ENCODE data around the gene KLHDC4.

Gene KLHDC4

DNA sequence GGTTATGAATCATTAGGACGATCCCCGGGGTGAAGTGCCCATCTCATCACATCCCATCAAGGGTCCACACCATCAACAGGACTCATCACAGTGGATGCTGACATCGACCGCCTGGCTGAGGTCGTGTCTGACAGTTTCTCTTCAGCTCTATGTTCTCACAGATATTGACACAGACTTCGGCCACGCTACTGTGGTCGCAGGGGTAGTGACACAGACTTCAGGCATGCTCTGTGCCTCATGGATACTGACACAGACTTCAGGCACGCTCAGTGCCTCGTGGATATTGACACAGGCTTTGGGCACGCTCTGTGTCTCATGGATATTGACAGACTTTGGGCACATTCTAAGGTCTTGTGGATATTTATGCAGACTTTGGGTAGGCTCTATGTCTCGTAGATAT is 50.1 kb downstream of the KLHDC4 start:
- DNase-seq = no peak

DNA sequence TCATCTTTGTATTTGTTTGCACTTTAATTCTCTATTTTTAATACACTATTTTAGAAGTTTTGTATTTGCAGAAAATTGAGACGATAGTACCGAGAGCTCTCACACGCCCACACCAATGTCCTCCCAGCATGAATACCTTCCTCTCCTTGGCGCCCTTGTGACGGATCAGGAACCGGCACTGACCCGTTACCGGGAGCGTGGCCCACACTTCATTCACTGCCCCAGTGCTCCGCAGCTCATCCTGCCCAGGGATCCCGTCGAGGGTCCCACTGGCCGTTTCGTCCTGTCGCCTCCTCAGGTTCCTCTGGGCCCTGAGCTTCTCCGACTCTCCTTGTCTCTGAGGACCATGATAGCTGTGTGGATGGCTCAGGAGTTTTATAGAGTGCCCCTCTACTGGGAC is 50.6 kb downstream of the KLHDC4 start:
- DNase-seq = no peak

DNA sequence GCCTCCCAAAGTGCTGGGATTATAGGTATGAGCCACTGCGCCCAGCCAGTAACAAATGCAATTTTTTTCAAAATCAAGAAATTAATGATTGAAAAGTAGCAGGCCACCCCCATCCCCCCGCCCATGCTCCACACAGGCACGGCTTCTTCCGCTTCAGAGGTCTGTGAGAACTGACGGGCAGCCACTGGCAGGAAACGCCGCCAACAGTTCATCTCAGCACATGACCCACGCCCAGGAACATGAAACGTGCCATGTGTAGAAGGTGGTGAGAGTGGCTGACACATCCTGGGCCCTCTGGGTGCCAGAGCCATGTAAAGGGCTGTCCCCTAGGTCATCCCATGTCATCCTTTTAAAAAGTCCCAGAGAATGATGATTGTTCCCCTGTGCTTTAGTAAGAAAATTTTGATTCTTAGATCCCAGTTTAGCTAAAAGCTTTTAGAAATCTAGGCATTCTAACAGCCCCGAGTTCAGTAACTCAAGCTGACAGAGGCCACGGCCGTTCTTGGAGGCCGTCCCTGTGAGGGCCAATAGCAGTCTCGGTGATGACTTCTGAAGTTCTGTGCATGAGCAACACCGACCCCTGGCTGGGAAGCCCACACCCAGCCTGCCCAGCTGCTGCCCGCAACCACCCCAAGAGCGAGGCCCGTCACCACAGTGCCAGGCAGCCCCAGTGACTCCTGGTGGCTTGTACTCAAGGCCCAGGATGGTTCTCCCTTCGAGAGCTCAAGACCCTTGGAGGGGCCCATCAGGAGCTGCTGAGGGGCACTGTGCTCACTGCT is 52.1 kb downstream of the KLHDC4 start:
- no peak for DNase-seq

DNA sequence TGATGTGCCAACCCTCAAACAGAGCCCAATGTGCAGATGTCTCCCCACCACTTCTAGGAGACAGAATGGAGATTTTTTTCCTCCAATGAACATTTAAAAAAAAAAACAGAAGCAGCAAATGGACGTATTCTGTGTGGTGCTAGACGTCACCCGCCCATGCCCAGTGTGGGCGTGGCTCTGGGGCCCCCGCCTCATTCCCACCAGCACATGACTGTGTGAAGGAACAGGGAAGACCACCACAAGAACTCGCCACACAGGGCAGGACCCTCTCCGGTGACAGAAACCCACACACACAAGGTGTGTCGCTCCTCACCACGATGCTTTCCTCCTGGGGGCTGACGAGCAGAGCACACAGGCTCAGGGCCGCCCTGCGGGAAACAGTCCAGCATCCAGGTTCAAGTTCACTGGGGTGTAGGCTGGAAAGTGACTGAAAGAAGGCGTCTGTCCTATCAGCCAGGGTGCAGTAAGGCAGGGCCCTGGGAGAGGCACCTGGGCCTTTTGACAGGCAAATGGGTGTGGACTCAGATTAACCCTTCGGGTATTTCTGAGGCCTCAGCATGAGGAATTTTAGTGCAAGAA is 53.5 kb downstream of the KLHDC4 start:
- DNase-seq = no peak

DNA sequence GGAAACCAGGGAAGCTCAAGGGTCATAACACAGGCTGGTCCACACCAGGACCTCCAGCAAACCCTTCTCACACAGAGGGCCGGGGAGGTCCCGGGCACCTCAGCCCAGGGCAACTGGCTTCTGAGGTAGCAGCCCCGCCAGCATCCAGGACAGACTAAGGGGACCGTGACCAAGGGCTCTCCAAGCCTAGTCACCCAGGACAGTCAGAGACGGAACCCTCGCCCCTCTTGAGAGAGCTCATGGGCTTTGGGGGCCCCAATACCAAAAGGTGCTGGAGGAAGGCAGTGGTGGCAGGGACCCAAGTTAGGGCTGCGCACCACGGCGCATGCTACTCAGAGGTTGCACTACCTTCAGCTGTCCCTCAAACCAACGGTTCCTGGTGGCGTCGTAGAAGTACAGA is 54.9 kb downstream of the KLHDC4 start:
- DNase-seq = no peak

DNA sequence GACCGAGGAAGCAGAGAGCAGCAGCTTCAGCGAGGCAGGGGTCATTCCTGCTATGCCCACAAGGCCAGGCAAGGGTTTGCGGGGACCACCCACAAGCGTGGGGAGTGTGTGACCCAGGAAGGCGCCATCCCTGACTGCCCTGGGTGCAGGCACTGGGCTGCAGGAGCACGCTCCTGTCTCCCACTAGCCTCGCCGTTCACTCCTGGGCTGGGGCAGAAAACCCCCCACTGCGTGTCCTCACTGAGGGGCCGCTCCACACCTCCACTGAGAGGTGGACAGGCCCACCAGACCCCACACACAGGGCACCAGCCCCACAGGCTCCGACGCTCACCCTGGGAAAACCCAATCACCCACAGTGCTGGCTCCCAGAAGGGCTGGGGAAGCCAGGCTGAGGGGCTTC is 56.1 kb downstream of the KLHDC4 start:
- DNase-seq = no peak

DNA sequence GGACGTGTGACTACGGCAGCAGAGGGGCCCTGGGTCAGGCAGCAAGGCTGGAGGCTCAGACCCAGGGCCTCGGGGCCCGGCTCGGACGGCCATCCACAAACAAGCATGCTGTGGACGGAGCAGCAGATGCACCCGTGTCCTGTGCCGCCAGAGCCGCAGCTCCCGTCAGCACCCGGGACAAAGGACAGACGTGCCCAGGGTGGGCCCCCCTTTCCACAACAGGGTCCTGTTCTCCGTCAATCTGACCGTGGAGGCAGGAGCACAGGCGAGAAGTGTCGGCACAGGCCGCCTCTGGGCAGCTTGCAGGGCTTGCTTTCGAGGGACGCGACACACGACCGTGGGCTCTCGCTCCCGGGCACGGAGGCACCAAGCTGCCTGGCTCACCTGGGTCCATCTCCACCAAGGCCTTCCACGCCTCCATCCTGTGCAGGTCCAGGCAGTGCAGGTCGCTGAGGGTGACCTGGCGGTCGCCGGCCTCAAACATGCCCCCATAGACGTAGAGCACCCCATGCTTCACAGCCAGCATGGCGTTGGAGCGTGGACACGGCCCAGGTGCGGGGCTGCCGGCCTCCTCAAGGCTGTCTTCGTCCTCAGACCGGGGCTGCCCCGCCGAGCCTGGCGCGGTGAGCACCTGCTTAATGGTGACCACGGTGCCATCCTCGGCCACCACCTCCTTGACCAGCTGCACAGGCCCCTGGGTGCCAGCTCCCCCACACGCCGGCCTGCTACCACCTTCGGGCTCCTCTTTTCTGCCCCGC is 56.7 kb downstream of the KLHDC4 start:
- DNase-seq = no peak

DNA sequence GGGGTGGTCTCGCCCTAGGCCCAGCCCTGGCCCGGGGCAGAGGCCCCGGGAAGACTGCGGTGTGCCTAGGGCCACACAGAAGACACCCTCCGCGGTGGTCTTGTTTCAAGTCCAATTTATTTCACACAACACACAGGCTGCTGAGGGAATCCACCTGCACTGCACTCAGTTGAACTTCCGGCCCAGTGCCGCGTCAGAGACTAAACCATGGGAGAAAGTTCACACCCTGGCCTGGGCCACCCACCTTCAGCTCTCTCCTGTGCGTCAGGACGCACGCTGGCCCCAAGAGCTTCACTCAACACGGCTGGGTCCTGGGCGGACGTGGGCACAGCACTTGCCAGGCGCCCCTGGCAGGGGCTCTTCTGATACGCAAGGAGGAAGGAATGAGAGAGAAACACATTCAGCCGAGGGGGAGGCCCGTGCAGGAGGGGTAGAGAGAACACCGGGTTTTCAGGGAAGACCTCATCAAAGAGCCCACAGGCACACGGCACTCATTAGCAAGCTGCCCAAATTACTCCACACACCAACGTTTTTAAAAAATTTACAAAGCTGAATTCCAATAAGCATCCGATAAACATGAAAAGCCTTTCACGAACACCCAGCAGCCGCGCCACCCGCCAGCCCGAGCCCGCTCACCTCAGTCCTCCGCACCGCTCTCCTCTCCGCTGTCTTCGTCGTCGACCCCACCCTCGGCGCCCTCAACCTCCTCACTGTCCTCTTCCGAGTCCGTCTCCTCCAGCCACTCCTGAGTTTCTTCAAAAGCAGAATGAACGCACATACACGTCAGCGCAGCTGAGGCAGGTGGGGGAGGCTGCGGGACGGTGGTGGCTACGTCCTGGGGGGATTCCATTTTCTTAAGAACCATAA is 57.8 kb downstream of the KLHDC4 start:
- DNase-seq = no peak

DNA sequence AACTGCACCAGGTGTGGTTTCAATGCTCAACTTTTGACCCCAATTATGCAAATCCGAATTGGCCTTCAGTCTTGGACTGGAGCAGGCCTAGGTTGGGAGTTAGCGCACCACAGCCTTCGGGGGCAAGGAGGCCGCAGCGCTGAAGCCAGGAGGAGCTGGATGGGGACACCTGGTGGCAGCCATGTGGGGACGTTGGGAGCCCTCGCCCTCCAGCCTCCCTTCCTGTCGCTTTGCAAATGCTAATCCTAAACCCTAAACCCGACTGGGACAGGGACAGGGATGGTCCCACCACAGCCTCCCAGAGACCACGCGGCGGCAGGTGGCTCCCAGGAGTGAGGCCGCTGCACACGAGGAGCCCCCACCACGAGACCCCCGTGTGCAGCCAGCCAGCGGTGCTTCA is 58.7 kb downstream of the KLHDC4 start:
- peak in 2 of 3 experiments; percentile 26 to 57 for DNase-seq

DNA sequence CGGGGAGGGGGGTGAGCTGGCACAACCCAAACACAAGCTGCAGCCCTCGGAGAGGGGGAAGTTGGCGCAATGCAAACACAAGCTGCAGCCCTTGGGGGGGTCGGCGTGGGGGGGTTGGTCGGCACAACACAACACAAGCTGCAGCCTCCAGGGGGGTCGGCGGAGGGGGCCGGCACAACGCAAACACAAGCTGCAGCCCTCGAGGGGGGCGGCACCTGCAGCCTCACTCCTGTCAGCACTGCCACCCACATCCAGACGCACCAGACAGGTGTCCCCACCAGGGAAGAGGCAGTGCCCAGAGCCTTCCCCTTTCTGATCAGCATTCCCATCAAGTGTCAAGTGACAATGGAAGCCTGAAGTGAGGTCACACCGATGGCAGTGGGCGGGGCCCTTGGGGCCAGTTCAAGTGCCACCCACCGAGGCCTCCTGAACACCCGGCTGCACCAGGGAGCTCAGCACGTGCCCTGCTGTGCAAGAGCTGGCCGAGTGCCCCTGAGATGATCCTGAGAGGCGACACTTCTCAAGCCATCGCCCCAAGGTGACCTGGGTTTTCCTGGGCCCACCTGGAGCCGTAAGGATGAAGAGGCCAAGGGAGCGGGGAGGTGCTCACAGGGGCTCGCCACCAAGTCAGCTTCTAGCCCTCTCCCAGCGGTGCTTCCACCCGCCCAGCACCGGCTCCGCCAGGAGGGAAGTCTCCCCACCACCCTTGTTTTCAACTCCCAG is 59.3 kb downstream of the KLHDC4 start:
- peak; percentile 76 to 97 (median 88) for DNase-seq

DNA sequence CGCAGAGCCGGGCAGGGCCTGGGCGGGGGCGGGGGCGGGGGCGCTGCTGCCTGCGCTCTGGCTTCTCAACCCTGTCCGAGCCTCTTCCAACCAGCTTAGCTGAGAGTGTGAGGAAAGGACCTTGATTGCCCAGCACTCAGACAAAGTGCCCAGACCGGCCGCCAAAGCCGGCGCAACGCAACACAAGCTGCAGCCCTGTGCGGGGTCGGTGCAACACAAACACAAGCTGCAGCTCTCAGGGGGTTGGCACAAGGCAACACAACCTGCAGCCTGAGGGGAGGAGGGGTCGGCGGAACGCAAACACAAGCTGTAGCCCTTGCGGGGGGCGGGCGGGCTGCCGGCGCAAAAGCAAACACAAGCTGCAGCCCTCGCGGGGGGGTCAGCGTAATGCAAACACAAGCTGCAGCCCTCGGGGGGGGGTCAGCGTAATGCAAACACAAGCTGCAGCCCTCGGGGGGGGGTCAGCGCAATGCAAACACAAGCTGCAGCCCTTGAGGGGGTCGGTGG is 60.0 kb downstream of the KLHDC4 start:
- DNase-seq = peak; percentile 56 to 93 (median 87)

DNA sequence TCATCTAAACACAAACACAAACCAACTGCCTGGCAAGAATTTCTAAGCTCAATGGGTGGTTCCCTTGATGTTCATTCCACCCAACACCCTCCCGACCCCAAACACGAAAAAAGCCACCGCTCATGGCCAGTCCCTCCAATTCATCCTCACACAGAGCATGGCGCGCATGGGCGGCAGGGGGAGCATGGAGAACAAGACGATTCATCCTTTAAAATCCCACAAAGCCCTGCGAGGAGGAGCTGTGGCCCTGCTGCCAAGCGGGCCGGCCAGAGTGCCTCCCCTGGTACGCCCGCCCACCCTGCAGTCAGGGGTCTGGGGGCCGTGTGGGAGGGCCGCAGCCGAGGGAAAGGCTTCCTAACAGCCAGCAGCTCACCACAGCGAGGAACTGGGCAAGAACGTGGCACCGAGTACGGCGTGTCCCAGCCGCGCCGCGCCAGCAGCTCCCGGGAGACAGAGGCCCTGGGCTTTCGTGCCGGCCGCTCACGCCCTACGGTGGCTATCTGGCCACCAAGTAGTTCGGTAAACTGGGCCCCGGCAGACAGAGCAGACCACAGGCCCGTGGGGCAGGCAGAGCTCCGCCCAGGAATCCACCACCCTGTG is 60.9 kb downstream of the KLHDC4 start:
- no peak for DNase-seq

DNA sequence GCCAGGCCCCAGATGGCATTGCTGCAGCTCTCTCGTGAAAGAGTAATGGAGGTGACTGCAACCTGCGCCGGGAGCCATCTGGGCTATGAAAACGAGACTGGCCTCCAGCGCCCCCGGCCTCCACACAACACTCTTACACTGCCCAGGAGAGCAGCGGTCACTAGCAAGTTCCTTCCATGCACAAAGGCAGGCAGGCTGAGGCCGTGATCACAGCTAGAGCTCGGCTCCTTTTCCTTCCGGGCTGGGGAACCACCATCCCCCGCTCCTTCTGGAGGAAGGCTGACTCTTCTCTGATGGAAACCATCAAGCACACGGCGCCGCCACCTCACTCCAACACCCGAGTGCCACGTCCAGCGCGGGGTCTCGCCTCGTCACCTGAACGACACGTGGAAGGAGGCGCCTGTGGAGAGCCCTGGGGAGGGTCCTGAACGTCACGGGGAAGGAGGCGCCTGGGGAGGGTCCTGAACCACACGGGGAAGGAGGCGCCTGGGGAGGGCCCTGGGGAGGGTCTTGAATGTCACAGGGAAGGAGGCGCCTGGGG is 61.9 kb downstream of the KLHDC4 start:
- DNase-seq = no peak

DNA sequence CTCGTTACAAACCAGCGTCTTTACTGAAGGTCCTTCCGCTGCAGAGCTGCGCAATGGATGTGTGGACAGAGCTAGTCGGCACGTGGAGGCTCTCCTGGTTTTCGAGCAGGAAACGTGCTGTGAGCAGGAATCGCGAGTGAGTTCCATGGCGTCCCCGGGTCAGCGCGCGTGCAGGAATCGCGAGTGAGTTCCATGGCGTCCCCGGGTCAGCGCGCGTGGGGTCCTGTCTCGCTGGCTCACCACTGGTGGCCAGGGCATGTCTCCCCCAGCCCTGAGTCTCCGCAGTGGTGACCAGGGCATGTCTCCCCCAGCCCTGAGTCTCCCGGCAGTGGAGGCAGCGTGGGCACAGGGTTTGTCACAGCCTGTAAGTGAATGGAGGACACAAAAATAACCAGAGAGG is 62.7 kb downstream of the KLHDC4 start:
- no peak for DNase-seq

DNA sequence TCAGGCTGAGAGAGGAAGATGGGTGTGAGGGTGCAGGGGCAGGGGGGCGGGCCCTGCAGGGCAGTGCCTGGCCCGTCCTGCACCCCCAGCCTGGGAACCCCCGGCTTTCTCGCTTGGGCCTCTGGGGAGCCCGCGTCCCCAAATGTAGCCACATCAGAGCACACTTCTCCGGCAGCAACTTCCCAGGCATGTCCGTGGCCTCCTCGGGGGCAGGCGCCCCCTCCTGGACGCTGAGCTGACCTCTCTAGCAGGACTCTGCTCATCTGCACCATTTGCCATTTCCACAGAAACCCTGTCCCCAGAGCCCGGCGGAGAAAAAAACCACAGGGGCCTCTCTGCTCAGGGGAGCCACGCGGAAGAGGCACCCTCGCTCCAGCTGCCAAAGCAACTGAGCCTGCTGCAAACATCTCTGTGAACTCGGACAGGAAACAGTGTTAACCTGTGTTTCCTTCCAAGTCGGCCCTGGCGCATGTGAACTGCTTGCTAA is 63.4 kb downstream of the KLHDC4 start:
- DNase-seq = no peak

DNA sequence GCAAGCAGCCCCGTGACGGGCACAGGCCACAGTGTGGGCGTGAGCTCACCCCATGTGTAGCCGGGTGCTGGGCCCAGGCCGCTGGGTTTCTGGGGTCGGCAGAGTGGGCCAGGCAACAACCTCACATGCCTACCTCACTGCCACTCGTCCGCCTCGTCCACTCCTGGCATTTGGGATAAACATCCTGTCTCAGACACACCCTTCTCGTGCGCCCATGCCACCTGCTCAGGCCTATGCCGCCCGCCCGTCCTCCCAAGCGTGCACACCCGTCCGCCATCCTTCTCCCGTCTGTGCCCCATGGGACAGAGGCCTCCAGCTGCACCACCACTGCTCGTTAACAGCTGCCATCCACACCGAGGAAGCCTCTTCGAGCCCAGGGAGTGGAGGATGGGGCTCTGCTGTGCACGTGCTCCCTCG is 64.3 kb downstream of the KLHDC4 start:
- DNase-seq = peak in 2 of 3 experiments; percentile 2 to 4

DNA sequence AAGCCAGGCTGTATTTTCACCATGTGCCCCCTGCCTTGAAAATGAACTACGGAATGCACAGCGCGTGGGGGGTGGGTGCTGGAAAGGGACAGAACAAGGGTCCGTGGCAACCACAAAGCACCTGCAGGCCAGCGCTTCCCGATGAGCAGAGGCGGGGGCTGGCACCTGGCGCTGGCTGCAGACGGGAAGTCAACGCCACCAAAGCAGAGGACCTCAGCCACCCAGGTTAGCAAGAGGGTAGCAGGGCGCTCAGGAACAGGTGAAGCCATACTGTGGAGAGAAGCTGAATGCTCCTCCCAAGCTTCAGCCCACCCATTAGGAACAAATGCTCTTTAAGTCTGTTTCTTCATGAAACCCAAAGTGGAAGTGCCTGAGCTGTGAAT is 64.7 kb downstream of the KLHDC4 start:
- no peak for DNase-seq

DNA sequence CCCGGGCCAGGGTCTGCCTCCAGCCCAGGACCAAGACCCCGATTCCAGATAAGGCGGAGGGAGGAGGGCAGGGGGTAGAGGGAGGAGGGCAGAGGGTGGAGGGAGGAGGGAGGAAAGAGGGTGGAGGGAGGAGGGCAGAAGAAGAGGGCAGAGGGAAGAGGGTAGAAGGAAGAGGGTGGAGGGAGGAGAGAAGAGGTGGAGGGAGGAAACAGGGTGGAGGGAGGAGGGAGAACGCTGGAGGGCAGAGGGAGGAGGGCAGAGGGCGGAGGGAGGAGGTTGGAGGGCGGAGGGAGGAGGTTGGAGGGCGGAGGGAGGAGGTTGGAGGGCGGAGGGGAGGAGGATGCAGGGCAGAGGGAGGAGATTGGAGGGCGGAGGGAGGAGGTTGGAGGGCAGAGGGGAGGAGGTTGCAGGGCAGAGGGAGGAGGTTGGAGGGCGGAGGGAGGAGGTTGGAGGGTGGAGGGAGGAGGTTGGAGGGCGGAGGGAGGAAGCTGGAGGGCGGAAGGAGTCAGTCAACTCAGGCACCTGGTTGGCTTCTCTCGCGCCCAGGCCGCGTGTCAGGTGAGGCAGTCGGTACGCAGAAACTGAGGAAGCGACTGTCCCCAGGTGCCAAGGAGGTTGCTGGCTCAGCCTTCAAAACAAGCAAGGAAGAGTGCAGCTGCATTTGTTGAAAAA is 65.2 kb downstream of the KLHDC4 start:
- no peak for DNase-seq

DNA sequence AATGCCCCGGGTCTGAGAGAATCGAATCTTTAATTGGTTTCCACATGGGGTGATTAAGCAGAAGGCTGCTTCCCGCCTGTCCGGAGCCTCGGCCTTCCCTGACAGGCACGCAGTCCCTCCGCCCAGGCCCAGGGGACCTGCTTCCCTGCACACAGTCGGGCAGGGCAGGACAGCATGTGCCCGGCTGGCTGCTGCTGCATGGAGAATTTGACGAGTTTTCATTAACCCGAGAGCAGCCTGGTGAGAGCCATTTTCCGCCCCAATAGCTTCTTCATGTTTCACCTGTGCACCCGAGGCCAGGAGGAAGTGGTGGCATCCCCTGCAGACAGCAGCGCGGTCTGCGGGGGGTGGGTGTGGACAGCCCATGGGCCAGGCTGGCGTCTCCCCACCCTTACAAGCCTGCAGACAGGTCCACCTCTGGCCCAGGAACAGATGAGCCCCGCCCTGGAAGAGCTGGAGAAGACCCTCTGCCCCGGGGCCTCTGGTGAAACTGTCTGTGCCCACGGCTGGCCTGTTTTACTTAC is 67.0 kb downstream of the KLHDC4 start:
- DNase-seq = no peak

DNA sequence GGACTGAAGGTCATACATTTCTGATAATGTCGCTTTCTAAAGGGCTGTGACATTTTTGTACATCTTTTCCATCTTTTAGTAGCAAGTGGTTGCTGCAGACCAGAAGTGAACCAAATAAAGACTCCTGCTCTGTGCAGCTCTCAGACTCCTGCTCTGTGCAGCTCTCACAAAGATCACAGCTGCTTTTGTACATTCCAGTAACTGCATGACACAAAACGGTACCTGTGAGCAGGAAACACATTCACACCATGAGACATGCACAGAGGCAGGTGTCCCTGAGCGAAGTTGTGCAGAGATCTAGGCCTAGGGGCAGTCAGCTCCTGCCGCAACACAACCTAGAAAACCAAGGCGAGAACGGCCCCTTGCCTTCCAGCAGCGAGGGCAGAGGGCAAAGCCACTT is 67.5 kb downstream of the KLHDC4 start:
- DNase-seq = no peak
